Caco-2 (cell line): Measurements from ENCODE around the gene AOPEP. TPM values are rescaled to one million over a fixed set of nuclear protein-coding genes. Genes with fewer than 3 reads are reported as not detected.

Source experiments
- BruUV-seq: library from RNA; stranded (reverse); fragments of 400-500 nt; replicated peaks from 2 replicates; lab custom pipeline; 2021; lab: Mats Ljungman, UMichigan
- CTCF ChIA-PET: fragments of 300-600 bp; sonication (Branson Sonifier 250); formaldehyde crosslinking; loops from one replicate; lab custom pipeline; 2022; ENCODE audit warnings: antibody characterized with exemption; lab: Charles Lee
- POLR2A ChIA-PET: fragments of 300-600 bp; sonication (Branson Sonifier 250); formaldehyde crosslinking; loops from one replicate; lab custom pipeline; 2022; ENCODE audit warnings: antibody characterized with exemption; lab: Charles Lee
- DNase-seq, 2 experiments: peaks; one replicate each; pipeline versions ENCODE4 v3.0.0 to v3.0.0-alpha.2; 2020 to 2022
- H3K27me3 ChIP-seq: replicated peaks from 2 replicates; pipeline ENCODE4 v1.6.0; 2011; ENCODE audit warnings: low read length; ENCODE audit not compliant: control insufficient read depth, insufficient read depth
- H3K36me3 ChIP-seq: 2 replicates; pipeline ENCODE4 v1.5.1; 2011; ENCODE audit warnings: low read length; ENCODE audit not compliant: control insufficient read depth, insufficient read depth
- H3K4me1 ChIP-seq: fragments of 250-450 bp; sonication (Bioruptor Pico); 2 replicates; pipeline ENCODE4 v1.5.1; 2020; ENCODE audit warnings: mild to moderate bottlenecking
- H3K4me3 ChIP-seq: 2 replicates; pipeline ENCODE4 v1.5.1; 2011; ENCODE audit warnings: low read depth, mild to moderate bottlenecking, control low read depth, low read length
- H3K9me3 ChIP-seq: fragments of 250-450 bp; sonication (Bioruptor Pico); 2 replicates; pipeline ENCODE4 v1.5.1; 2020; ENCODE audit warnings: mild to moderate bottlenecking, moderate library complexity
- H3K27ac Mint-ChIP-seq: one replicate; pipeline ENCODE4 v1.8.0; 2022; ENCODE audit warnings: mixed read lengths; ENCODE audit not compliant: unreplicated experiment
- H3K27me3 Mint-ChIP-seq: one replicate; pipeline ENCODE4 v1.8.0; 2022; ENCODE audit warnings: mixed read lengths; ENCODE audit not compliant: insufficient read depth, unreplicated experiment
- H3K36me3 Mint-ChIP-seq: one replicate; pipeline ENCODE4 v1.8.0; 2022; ENCODE audit warnings: mild to moderate bottlenecking, mixed read lengths; ENCODE audit not compliant: insufficient read depth, unreplicated experiment
- H3K4me1 Mint-ChIP-seq: one replicate; pipeline ENCODE4 v1.8.0; 2022; ENCODE audit warnings: low read depth, mixed read lengths; ENCODE audit not compliant: unreplicated experiment
- H3K4me3 Mint-ChIP-seq: one replicate; pipeline ENCODE4 v1.8.0; 2022; ENCODE audit warnings: mild to moderate bottlenecking, moderate library complexity, mixed read lengths; ENCODE audit not compliant: unreplicated experiment
- H3K9me3 Mint-ChIP-seq: one replicate; pipeline ENCODE4 v1.8.0; 2022; ENCODE audit warnings: mixed read lengths; ENCODE audit not compliant: unreplicated experiment
- CTCF ChIP-seq, 2 experiments: fragments of 200-600 bp in 1 of 2; IDR thresholded peaks; 1 replicate in 1 of 2; 2 replicates in 1 of 2; pipeline versions ENCODE4 v1.5.1 to v1.8.0; 2011 to 2022; ENCODE audit warnings: antibody characterized with exemption in 1 of 2, control low read depth in 1 of 2, inconsistent platforms in 1 of 2, low read depth in 1 of 2, low read length in 1 of 2, mild to moderate bottlenecking in 1 of 2, moderate library complexity in 1 of 2; ENCODE audit not compliant: insufficient read depth in 1 of 2, severe bottlenecking in 1 of 2, unreplicated experiment in 1 of 2
- intact Hi-C: fragments of 100-400 bp; cut with micrococcal nuclease; formaldehyde crosslinking; loops from one replicate; pipeline ENCODE4 v1.10.0; 2022; ENCODE audit not compliant: unreplicated experiment
- total RNA-seq: library from RNA; stranded (reverse); gene quantifications from 2 replicates; pipeline ENCODE4 v1.2.3, GENCODE V29; 2022

AOPEP gene
- total RNA-seq, 1 experiment from 2014 or later, result 63.3 TPM

- CTCF ChIA-PET, result no interaction called here
- no peaks in the 10 kb centered on the region for H3K9me3 Mint-ChIP-seq
- no peaks in the 10 kb centered on the region; the same call in 1 of the 2 replicates for H3K36me3 ChIP-seq
- no peaks in the 10 kb centered on the region for H3K27me3 Mint-ChIP-seq
- H3K27me3 ChIP-seq, result no peaks in the 10 kb centered on the region
- H3K4me3 Mint-ChIP-seq, result no peak overlapping the region
- no peak overlapping the region for H3K27ac Mint-ChIP-seq
- H3K36me3 Mint-ChIP-seq, result peaks cover 7% of the 10 kb centered on the region
- no TSS peak for BruUV-seq
- intact Hi-C loops, result no loop called here
- no peak overlapping the region for H3K4me3 ChIP-seq
- POLR2A ChIA-PET, result no interaction called here
- H3K4me1 ChIP-seq, result no peaks in the 10 kb centered on the region
- H3K4me1 Mint-ChIP-seq, result no peaks in the 10 kb centered on the region
- TF ChIP-seq CTCF (IDR thresholded peaks at IDR 0.05; ENCODE audit: insufficient read depth in 1 of 2, low read depth in 1 of 2, low read length in 1 of 2, severe bottlenecking in 1 of 2, unreplicated experiment in 1 of 2), result no peak
- H3K9me3 ChIP-seq, result no peaks in the 10 kb centered on the region
- DNase-seq, result no peak
Observed at GRCh38 chr9:94760660-94761059, 34.2 kb downstream of the AOPEP start.

- no peaks in the 10 kb centered on the region for H3K27me3 Mint-ChIP-seq
- H3K4me1 Mint-ChIP-seq, result no peaks in the 10 kb centered on the region
- TF ChIP-seq CTCF (IDR thresholded peaks at IDR 0.05; ENCODE audit: insufficient read depth in 1 of 2, low read depth in 1 of 2, low read length in 1 of 2, severe bottlenecking in 1 of 2, unreplicated experiment in 1 of 2), result no peak
- Histone ChIP-seq H3K9me3 (no peaks in the 10 kb centered on the region), H3K36me3 (no peaks in the 10 kb centered on the region; the same call in 1 of the 2 replicates), H3K27me3 (no peaks in the 10 kb centered on the region), H3K4me3 (no peak overlapping the region), H3K4me1 (no peaks in the 10 kb centered on the region)
- CTCF ChIA-PET, result no interaction called here
- no peak for DNase-seq
- BruUV-seq, result no TSS peak
- no peak overlapping the region for H3K4me3 Mint-ChIP-seq
- POLR2A ChIA-PET, result no interaction called here
- no peak overlapping the region for H3K27ac Mint-ChIP-seq
- H3K36me3 Mint-ChIP-seq, result peaks cover 7% of the 10 kb centered on the region
- H3K9me3 Mint-ChIP-seq, result no peaks in the 10 kb centered on the region
- intact Hi-C loops, result no loop called here
Observed at GRCh38 chr9:94761481-94761880, 35.0 kb downstream of the AOPEP start.

- no peak for DNase-seq
- Mint-ChIP-seq H3K27me3 (no peaks in the 10 kb centered on the region), H3K4me1 (peaks cover 16% of the 10 kb centered on the region), H3K9me3 (no peaks in the 10 kb centered on the region), H3K4me3 (no peak overlapping the region), H3K36me3 (no peaks in the 10 kb centered on the region), H3K27ac (no peak overlapping the region)
- no TSS peak for BruUV-seq
- H3K4me3 ChIP-seq, result no peak overlapping the region
- no peaks in the 10 kb centered on the region for H3K36me3 ChIP-seq
- H3K4me1 ChIP-seq, result peaks cover 7% of the 10 kb centered on the region
- intact Hi-C loops, result no loop called here
- no peaks in the 10 kb centered on the region for H3K27me3 ChIP-seq
- CTCF ChIA-PET, result no interaction called here
- no peaks in the 10 kb centered on the region for H3K9me3 ChIP-seq
- POLR2A ChIA-PET, result no interaction called here
- no peak for TF ChIP-seq CTCF (IDR thresholded peaks at IDR 0.05; ENCODE audit: insufficient read depth in 1 of 2, low read depth in 1 of 2, low read length in 1 of 2, severe bottlenecking in 1 of 2, unreplicated experiment in 1 of 2)
Observed at GRCh38 chr9:94767331-94768072, 41.0 kb downstream of the AOPEP start.
